GM19351 (cell line): ENCODE measurements around the gene LSM12.
A peak's percentile ranks its signal among the peaks of the same experiment; 100 is the strongest.
"Not testable (repeated sequence)": the region's sequence is repeated elsewhere in the genome, so short reads cannot be mapped to it uniquely, and the experiment has no call there.

Experiments
- ATAC-seq: cut with Tn5 transposase; IDR thresholded peaks from one replicate; pipeline ENCODE4 v1.9.1; 2021; ENCODE audit warnings: mild to moderate bottlenecking, moderate library complexity; ENCODE audit not compliant: unreplicated experiment

The LSM12 gene

GRCh38 chr17:44008205-44008909 lies 58.1 kb downstream of the LSM12 start:
- ATAC-seq = no peak

GRCh38 chr17:44007346-44008204 lies 58.9 kb downstream of the LSM12 start:
- no peak for ATAC-seq

DNA sequence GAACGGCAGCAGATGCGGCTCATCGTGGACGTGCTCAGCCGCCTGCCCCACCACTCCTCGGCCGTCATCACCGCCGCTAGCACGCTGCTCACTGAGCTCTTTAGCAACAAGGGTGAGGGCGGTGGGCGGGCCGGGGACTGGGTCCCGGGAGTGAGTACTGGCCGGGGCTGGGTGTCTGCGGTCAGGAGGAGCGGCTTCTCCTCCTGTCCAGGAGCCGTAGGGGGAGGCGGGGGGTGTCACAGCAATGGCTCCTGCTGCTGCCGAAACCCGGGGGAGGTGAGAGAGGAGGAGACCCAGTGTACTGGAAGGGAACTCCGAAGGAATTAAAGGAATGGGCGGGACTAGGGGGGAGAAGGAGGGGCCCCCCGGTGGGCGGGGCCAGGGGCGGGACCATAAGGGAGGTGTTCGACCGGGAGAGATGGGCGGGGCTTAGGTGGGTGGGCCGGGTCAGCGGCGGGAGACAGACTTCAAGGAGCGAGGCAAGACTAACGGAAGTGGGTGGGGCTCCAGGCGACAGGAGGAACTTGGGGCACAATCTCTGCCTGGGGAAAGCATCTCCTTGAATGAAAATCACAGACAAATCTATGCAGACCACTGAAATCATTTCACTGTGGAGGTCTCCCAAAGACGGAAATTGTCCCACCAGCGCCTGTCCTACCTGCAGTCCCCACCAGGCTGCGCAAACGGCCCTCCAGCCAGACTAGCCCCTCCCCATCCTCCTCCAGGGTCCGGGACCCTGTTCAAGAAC lies 59.7 kb downstream of the LSM12 start:
- ATAC-seq = peak; percentile 53

DNA sequence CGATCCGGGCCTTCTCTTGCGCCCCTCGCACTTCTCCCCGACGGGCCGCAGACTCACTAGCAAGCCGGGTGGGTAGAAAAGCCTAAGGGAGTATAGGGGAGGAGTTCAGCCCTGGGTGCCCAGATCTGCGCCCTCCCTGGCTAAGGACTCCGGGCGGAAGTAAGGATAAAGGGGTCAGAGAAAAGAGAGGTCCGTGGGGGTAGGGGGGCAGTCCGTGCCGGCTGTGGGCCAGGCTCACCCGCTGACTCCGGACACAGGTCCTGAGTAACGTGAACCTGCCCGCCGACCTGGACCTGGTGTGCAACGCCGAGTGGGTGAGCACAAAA lies 60.2 kb downstream of the LSM12 start:
- no peak for ATAC-seq

GRCh38 chr17:44005527-44006271 lies 60.8 kb downstream of the LSM12 start:
- ATAC-seq = no peak

GRCh38 chr17:44004761-44005526 lies 61.5 kb downstream of the LSM12 start:
- no peak for ATAC-seq

DNA sequence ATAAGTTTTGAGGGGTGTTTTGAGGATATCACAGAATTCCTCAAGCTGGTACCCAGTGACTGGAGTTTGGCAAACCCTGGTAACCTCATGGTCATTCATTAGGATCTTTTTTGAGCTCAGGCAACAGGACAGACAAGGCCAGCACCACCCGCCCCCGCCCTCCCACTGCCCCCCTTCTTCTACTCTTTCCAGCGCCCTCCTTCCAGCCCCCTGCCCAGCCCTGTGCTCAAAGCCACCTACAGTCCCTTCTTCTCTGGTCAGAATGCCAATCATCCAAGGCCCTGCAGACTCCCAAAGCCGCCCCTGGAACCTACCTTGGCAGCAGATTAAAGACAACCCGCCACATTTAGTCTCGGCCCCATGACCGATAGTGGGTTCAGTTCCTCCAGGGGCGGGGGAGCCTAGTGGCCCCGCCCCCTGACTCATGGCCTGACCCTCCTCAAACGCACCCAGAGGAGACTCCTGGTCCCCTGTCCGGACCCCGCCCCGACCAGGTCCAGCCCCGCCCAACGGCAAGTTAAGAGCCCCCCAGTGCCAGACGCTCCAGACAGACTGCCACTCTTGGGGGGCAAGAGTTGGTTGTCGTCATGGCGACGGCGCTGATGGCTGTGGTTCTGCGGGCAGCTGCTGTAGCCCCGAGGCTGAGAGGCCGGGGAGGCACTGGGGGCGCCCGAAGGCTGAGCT lies 62.3 kb downstream of the LSM12 start, which contains the start of gene NAGS:
TSS of gene NAGS (plus strand) at position 546 of the 684 bp plus-strand sequence. CDS start at position 588, 42 bp downstream.
- ATAC-seq = no peak

- no peak for ATAC-seq
Observed at GRCh38 chr17:44002141-44002848, 64.2 kb downstream of the LSM12 start.

- no peak for ATAC-seq
Observed at GRCh38 chr17:44001461-44001920, 65.0 kb downstream of the LSM12 start.

GRCh38 chr17:44000871-44001460 lies 65.5 kb downstream of the LSM12 start:
- no peak for ATAC-seq

DNA sequence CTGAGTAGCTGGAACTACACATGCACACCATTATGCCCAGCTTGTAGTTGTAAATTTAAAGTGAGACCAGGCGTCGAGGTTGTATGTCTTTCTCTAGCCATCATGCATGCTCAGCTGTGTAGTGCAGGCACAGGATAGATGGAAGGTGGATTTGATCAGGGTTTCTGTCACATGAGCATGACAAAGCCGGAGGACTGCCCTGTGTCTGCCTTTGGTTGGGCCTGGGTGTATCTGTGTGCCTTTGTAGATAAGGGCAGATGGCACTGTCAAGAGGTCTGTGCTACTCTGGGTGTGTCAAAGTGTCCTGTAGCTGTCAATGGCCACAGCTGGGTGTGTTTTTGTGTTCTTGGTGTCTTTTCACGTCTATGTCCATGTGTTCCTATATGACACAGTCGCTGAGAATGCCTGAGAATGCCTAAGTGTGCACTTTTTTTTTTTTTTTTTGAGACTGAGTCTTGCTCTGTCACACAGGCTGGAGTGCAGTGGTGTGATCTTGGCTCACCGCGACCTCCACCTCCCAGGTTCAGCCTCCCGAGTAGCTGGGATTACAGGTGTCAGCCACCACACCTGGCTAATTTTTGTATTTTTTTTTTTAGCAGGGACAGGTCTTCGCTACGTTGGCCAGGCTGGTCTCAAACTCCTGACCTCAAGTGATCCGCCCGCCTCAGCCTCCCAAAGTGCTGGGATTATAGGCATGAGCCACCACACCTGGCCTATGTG lies 66.2 kb downstream of the LSM12 start:
- ATAC-seq = no peak

DNA sequence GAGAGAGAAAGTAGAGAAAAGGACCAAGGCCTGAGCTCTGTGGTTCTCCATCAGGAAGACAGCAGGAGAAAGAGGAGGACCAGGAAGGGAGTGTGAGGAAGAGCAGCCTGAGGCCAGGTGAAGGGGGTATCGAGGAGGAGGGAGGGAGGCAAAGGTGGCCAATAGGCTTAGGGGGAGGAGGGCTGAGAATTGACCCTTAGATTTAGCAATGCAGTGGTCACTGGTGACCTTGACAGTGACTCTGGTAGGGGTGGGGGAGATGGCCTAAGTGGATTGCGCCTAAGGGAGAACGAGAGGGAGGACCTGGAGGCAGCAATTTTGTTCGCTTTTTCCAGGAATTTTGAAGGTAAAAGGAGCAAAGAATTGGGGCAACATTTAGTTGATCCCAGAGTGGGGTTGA lies 67.4 kb downstream of the LSM12 start:
- no peak for ATAC-seq

DNA sequence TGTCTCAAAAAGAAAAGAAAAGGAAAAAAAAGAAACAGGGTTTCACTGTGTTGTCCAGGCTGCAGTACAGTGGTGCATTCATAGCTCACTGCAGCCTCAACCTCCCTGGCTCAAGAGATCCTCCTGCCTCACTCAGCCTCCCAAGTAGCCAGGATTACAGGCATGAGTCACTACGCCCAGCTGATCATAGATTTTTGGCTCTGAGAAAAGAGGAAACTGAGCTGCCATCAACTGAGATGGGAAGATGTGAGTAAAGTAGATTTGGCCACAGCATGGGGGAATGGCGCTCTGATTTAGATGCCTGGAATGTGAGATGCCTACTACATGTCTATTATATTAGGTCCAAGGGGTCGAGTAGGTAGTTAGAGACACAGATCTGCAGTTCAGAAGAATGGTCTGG lies 67.9 kb downstream of the LSM12 start:
- no peak for ATAC-seq

DNA sequence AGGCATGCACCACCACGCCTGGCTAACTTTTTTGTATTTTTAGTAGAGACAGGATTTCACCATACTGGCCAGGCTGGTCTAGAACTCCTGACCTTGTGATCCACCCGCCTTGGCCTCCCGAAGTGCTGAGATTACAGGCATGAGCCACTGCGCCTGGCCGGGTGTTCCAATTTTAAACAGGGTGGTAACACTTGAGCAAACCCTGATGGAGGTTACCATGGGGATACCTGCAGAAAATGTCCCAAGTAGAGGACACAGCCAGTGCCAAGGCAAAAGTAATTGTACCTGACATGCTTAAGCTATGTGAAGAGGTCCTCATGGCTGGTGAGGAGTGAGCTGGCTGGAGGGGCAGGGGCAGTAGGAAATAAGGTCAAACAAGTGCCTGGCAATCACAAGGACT lies 69.3 kb downstream of the LSM12 start:
- ATAC-seq = not testable (repeated sequence)

DNA sequence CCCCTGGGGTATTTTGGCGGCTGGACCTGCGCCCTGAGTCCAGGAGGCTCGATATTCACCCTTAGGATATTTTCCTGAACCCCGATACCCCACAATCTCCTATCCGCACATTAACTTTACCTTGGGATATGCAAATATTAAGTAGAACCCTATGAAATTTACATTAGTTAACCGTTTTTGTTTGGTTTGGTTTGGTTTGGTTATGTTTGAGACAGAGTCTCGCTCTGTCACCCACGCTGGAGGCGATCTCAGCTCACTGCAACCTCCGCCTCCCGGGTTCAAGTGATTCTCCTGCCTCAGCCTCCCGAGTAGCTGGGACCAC lies 71.4 kb downstream of the LSM12 start:
- no peak for ATAC-seq

- ATAC-seq = no peak
Observed at GRCh38 chr17:43994272-43995149, 72.0 kb downstream of the LSM12 start.

- ATAC-seq = no peak
Observed at GRCh38 chr17:43992641-43993040, 73.8 kb downstream of the LSM12 start.
